HG02885 (cell line): Measurements from ENCODE around the gene B3GALT5.

Source experiments
- ATAC-seq: cut with Tn5 transposase; IDR thresholded peaks from one replicate; pipeline ENCODE4 v1.9.1; 2021; ENCODE audit warnings: mild to moderate bottlenecking; ENCODE audit not compliant: unreplicated experiment, poor library complexity

The B3GALT5 gene

DNA sequence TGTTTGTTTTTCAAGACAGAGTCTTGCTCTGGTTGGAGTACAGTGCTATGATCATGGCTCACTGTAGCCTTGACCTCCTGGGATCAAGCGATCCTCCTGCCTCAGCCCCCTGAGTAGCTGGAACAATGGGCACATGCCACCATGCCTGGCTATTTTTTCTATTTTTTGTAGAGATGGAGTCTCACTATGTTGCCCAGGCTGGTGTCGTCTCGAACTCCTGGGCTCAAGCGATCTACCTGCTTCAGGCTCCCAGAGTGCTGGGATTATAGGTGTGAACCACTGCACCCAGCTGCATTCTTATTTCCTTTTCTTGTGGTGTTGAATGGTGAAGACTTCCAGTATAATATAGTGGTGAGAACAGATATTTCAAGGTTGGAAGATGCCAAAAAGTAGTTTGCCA is 28.0 kb downstream of the B3GALT5 start:
- ATAC-seq, result no peak

DNA sequence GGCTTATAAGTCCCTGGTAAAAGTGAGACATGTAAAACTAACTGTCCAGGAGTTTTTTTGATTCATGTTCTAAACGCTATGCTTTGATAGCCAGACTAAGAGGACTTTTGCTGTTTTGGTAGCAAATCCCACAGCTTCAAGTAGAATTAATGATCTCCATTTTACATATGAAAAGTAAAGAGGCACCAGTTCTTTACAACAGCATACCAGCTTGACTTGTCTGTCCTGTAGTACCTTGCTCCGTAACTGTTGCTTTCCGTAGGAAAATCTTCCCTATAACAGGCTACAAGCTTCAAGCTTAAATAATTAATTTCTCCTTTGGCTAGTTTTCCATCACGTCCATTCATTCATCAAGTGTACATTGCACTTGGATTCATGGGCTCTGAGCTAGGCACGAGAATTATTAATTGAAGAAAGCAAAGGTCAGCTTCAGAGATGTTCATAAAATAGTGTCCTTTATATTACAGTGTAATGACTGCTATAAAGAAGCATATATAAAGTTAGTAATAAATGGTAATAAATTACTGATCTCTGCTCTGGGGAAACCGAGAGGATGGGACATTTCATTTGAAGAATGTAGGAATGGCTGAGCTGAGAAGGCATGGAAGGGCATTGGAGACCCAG is 29.2 kb downstream of the B3GALT5 start:
- no peak for ATAC-seq

DNA sequence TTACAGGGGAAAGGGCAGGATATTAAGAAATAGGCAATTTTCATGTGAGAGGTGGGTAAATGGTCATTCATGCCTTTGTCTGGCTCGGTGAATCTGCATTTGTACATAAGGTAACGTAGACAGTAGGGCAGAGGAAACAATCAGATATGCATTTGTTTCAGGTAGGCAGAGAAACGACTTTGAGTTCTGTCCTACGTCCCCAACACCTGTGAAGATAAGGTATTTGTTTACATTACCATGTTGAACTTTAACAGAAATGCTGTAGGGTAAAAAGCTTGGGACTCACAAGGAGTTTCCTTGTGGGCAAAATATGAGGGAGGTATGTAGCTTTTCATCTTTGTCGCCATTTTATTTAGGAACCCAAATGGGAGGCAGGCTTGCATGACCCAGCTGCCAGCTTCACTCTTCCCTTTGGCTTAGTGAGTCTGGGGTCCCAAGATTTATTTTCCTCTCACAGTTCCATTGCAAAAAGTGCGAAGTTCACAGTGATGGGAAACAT is 31.4 kb downstream of the B3GALT5 start:
- ATAC-seq, result no peak

DNA sequence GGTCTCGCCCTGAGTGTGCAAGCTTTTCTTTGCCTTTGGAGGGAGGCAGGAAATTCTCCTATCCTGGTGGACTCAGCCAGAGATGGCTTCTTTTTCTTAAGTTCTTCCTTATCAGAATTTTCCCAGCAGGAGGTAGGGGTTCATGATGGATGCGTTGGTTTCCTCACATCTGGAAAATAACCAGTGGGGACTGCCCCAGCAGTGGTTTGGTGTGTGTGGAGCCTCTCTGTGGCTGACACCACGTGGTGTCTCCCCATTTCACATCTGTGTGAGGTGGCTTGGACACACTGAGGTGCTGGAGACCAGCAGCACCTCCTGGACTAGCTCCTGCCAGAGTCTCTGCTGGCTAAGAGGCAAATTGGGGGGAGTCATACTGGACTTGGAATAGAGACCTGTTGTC is 32.6 kb downstream of the B3GALT5 start:
- ATAC-seq, result no peak

GRCh38 chr21:39647476-39647875 is 34.7 kb downstream of the B3GALT5 start:
- no peak for ATAC-seq

GRCh38 chr21:39648879-39649278 is 36.1 kb downstream of the B3GALT5 start:
- no peak for ATAC-seq

DNA sequence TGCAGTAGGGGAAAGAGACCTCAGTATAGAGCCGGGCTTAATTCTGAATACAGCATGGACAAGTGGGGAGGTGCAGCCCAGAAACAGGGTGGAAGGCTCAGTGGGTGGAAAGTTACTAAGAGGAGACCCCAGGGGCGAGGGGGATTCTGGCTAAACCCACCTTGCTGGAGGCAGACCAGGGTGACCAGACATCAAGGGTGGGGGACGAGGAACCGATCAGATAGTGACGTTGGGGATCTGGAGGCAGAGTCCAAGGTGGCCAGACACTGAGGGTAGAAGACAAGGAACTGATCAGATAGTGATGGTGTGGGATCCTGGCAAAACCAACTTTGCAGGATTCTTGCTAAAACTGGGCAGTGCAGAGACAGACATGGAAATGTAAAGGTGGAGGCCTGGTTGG is 36.8 kb downstream of the B3GALT5 start:
- ATAC-seq, result no peak

- ATAC-seq, result no peak
Observed at GRCh38 chr21:39650306-39650705, 37.6 kb downstream of the B3GALT5 start.

DNA sequence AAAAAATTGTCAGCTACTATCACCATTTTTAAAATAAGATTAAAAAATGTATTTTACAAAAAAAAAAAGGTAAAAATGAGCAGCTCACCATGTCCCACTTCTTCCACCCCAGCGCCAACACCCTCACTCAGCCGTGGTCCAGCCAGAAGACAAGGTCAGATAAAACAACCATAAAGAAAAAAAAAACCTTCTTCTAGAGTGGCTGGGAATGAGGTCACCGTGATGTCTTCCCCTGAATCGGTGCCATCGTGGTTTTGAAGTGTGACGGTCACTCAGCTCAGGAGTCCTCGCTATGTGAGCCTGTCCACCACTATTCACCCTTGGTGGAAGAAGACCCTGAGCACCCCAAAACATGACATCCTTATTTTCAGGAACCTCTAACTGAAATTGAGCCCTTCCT is 38.1 kb downstream of the B3GALT5 start:
- ATAC-seq, result no peak

- ATAC-seq, result no peak
Observed at GRCh38 chr21:39651206-39651605, 38.5 kb downstream of the B3GALT5 start.

DNA sequence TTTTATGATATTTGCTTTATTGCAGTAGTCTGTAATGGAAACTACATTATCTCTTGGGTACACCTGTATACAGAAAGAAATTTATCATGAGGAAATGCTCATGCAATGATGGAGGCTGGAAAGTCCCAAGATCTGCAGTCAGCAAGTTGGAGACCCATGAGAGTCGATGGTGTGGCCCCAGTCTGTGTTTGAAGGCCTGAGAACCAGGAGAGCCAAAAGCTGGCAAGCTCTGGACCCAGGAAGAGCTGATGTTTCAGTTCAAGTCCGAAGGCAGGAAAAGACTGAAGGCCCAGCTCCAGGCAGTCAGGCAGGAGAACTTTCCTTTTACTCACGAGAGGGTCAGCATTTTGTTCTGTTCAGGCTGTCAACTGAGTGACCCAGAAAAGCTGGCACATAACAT is 42.2 kb downstream of the B3GALT5 start:
- no peak for ATAC-seq

GRCh38 chr21:39655589-39655988 is 42.8 kb downstream of the B3GALT5 start:
- no peak for ATAC-seq

- no peak for ATAC-seq
Observed at GRCh38 chr21:39656209-39656608, 43.5 kb downstream of the B3GALT5 start.

DNA sequence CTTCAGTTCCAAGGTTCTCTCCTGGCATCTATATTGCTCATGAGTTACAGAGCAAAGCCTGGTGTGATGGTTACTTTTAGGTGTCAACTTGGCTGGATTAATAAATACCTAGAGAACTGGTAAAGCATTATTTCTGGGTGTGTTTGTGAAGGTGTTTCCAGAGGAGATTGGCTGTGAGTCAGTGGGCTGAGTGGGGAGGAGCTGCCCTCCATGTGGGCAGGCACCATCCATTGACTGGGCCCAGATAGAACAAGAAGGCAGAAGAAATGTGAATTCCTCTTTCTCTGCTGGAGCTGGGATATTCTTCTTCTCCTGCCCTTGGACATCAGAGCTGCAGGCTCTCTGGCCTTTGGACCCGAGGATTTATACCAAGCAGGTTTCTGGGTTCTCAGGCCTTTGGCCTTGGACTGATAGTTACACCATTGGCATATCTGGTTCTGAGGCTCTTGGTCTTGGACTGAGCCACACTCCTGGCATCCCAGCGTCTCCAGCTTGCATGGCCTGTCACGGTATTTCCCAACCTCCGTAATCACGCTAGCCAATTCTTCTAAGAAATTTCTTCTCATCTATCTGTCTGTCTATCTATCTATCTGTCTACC is 44.5 kb downstream of the B3GALT5 start:
- ATAC-seq, result no peak

DNA sequence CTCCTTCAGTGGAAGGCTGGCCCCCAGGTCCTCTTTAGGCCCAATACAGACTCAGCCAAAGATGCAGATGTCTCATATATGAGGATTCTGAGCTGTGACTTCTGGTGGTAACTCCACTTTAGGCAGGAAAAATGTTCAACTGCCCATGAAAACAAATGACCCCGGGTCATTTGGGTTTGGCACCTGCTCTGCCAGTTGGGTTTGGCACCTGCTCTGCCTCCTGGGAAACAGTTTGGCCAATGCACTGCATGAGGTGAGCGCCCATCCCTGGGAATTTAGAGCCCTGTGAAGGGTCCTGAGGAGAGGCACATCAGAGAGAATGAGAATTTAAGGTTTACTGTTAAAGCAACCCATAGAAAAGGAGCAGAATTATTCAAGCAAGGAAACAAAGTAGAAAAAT is 45.3 kb downstream of the B3GALT5 start:
- ATAC-seq, result no peak

- no peak for ATAC-seq
Observed at GRCh38 chr21:39659070-39659815, 46.5 kb downstream of the B3GALT5 start.

DNA sequence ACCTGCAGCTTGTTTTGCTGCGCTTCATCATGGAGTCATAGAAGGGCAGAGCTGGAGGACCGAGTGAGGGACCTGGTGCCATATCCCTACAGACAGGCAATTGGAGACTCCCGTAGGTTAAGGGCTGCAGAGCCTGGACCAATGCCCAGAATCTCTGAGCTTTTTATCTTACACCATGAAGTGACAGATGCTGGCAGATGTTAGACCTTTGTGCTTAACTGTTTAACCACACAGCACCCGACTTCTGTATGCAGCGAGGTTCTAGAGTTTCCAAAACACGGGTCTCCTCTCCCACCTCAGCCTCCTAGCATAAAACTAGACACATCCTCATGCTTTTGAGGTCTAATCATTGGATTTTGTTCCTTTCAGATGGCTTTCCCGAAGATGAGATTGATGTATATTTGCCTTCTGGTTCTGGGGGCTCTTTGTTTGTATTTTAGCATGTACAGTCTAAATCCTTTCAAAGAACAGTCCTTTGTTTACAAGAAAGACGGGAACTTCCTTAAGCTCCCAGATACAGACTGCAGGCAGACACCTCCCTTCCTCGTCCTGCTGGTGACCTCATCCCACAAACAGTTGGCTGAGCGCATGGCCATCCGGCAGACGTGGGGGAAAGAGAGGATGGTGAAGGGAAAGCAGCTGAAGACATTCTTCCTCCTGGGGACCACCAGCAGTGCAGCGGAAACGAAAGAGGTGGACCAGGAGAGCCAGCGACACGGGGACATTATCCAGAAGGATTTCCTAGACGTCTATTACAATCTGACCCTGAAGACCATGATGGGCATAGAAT is 47.6 kb downstream of the B3GALT5 start:
- no peak for ATAC-seq

DNA sequence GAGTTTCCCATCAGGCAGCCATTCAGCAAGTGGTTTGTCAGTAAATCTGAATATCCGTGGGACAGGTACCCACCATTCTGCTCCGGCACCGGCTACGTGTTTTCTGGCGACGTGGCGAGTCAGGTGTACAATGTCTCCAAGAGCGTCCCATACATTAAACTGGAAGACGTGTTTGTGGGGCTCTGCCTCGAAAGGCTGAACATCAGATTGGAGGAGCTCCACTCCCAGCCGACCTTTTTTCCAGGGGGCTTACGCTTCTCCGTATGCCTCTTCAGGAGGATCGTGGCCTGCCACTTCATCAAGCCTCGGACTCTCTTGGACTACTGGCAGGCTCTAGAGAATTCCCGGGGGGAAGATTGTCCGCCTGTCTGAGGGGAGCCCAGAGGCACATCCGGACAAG is 48.4 kb downstream of the B3GALT5 start:
- ATAC-seq, result no peak

DNA sequence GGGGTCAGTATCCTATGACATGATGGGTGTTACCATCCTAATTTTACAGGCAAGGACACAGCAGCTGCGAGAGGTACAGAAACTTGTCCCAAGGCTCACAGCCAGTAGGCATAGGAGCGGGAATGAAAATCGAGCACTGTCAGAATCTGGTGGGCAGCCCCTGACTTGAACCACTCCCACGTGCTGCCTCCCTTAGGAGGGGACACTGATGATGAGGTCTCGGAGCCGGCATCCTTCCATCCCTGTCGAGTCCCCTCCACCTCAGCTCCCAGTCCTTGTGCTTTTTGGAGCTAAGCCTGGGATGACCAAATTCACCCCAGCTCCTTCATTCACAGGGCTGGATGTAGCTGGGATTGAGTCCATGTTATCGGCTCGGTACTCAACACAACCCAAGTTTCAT is 49.0 kb downstream of the B3GALT5 start:
- no peak for ATAC-seq

GRCh38 chr21:39662411-39662953 is 49.7 kb downstream of the B3GALT5 start:
- no peak for ATAC-seq

DNA sequence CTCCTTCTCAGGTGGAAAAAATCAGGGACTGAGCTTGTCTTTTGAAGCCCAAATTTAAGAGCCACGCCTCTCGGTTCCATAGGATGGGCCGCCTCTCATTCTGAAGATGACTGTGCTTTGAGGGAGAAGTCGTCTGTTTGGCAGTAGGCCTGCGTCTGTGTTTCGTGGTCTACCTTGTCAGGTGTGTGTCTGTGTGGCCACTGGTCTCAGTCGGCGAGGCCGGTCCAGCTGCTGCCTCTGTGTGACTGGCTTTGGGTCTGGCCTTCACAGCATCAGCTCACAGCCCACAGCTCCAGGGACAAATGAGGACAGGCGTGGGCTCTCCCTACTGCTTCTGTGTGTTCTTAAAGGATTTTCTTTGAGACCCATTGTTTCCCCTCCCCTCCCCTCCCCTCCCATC is 50.3 kb downstream of the B3GALT5 start:
- no peak for ATAC-seq
